Mesendoderm (in vitro differentiated cells): ENCODE measurements around the gene ABTB1.
"Not testable (repeated sequence)": the region's sequence is repeated elsewhere in the genome, so short reads cannot be mapped to it uniquely, and the experiment has no call there.

Experiments
- DNase-seq: peaks from one replicate; pipeline ENCODE4 v3.0.0; 2013
- H2AK5ac ChIP-seq: 2 replicates; pipeline ENCODE4 v1.6.1; 2013; ENCODE audit warnings: low read length, inconsistent platforms
- H2BK120ac ChIP-seq: 2 replicates; pipeline ENCODE4 v1.6.1; 2013; ENCODE audit warnings: low read depth, mild to moderate bottlenecking, low read length, moderate library complexity, mixed read lengths
- H2BK15ac ChIP-seq: replicated peaks from 2 replicates; pipeline ENCODE4 v1.6.1; 2013; ENCODE audit warnings: low read depth, mild to moderate bottlenecking, moderate library complexity
- H2BK5ac ChIP-seq: 2 replicates; pipeline ENCODE4 v1.6.1; 2013; ENCODE audit warnings: low read length, inconsistent platforms
- H3K18ac ChIP-seq: 2 replicates; pipeline ENCODE4 v1.6.1; 2013; ENCODE audit warnings: mild to moderate bottlenecking, low read length, mixed read lengths
- H3K23ac ChIP-seq: one replicate; pipeline ENCODE4 v1.6.1; 2013; ENCODE audit warnings: low read length
- H3K27ac ChIP-seq: 2 replicates; pipeline ENCODE4 v1.5.1; 2013; ENCODE audit warnings: low read depth, mild to moderate bottlenecking, inconsistent platforms, low read length, moderate library complexity
- H3K27me3 ChIP-seq: 2 replicates; pipeline ENCODE4 v1.6.1; 2013; ENCODE audit warnings: low read length, control low read depth, mild to moderate bottlenecking, inconsistent platforms; ENCODE audit not compliant: insufficient read depth, poor library complexity
- H3K36me3 ChIP-seq: 2 replicates; pipeline ENCODE4 v1.6.1; 2013; ENCODE audit warnings: low read length, inconsistent platforms; ENCODE audit not compliant: control insufficient read depth, insufficient read depth
- H3K4ac ChIP-seq: one replicate; pipeline ENCODE4 v1.6.1; 2013; ENCODE audit warnings: low read depth, mild to moderate bottlenecking, low read length, moderate library complexity
- H3K4me1 ChIP-seq: 2 replicates; pipeline ENCODE4 v1.6.1; 2013; ENCODE audit warnings: low read depth, low read length, inconsistent platforms; ENCODE audit not compliant: control insufficient read depth
- H3K4me2 ChIP-seq: 2 replicates; pipeline ENCODE4 v1.6.1; 2013; ENCODE audit warnings: low read length
- H3K4me3 ChIP-seq: 2 replicates; pipeline ENCODE4 v1.5.1; 2013; ENCODE audit warnings: mild to moderate bottlenecking, low read length
- H3K56ac ChIP-seq: one replicate; pipeline ENCODE4 v1.6.1; 2013; ENCODE audit warnings: low read length
- H3K79me1 ChIP-seq: 2 replicates; pipeline ENCODE4 v1.6.1; 2013; ENCODE audit warnings: low read length, inconsistent platforms
- H3K79me2 ChIP-seq: 2 replicates; pipeline ENCODE4 v1.6.1; 2013; ENCODE audit warnings: mild to moderate bottlenecking, low read length; ENCODE audit not compliant: control insufficient read depth, insufficient read depth
- H3K9ac ChIP-seq: 2 replicates; pipeline ENCODE4 v1.6.1; 2013; ENCODE audit warnings: low read length, inconsistent platforms
- H4K5ac ChIP-seq: one replicate; pipeline ENCODE4 v1.6.1; 2013; ENCODE audit warnings: low read length
- H4K8ac ChIP-seq: one replicate; pipeline ENCODE4 v1.6.1; 2013; ENCODE audit warnings: low read depth, mild to moderate bottlenecking, control low read depth, low read length, moderate library complexity
- WGBS: extraction: QIAGEN DNeasy Blood & Tissue Kit; methylation state at CpG from one replicate; pipeline ENCODE4 v1.1.7; 2013; ENCODE audit warnings: low lambda C conversion rate, missing lambda C conversion rate; ENCODE audit not compliant: insufficient coverage; ENCODE audit errors: extremely low coverage; 5-methylcytosine and 5-hydroxymethylcytosine counted together

ABTB1 gene

DNA sequence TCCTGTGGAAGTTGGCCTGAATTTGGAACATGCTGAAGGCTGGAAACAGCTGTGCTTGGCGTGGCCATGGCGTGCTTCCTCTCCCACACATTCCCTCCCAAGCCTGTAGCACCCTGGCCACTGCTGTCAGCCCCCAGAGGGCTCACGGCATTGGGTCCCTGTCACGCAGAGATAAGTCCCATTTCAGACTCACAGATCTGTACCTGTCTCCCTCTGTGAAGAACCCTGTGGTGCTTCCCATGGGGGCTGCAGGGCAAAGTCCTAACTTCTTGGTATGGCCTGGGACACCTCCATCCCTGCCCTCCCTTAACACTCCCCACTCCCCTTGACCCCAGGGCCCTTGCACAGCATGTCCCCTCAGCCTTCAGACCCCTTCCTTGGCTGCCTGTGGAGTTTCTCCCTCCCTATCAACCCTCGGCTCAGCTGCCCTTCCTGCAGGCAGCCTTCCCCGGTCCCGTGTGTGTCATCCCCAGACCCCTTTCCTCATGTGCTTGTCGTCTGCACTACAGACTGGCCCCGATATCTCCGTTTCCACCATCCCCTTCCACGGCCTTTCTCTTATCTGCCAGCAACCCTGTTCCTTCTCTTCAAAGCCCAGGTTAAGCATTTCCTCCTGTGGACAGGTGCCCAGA, 28.6 kb downstream of the ABTB1 start:
- H3K79me1 ChIP-seq, result no peaks in the 10 kb centered on the region
- no peaks in the 10 kb centered on the region for H3K4me1 ChIP-seq
- no peak overlapping the region for H4K5ac ChIP-seq
- no peak overlapping the region for H3K23ac ChIP-seq
- H2BK15ac ChIP-seq, result no peak overlapping the region
- no peaks in the 10 kb centered on the region for H3K79me2 ChIP-seq
- no peak overlapping the region for H3K4ac ChIP-seq
- H3K36me3 ChIP-seq, result no peaks in the 10 kb centered on the region
- H3K9ac ChIP-seq, result no peak overlapping the region
- no peak overlapping the region for H2BK5ac ChIP-seq
- no peak overlapping the region for H2AK5ac ChIP-seq
- no peak overlapping the region for H2BK120ac ChIP-seq
- DNase-seq, result no peak
- H3K18ac ChIP-seq, result no peak overlapping the region
- no peaks in the 10 kb centered on the region for H3K27me3 ChIP-seq
- no peak overlapping the region for H3K4me3 ChIP-seq
- no peak overlapping the region for H3K4me2 ChIP-seq
- H3K27ac ChIP-seq, result no peak overlapping the region
- no CpG with 5 or more reads among the region's 11 CpGs for WGBS
- H3K56ac ChIP-seq, result no peak overlapping the region
- no peak overlapping the region for H4K8ac ChIP-seq

DNA sequence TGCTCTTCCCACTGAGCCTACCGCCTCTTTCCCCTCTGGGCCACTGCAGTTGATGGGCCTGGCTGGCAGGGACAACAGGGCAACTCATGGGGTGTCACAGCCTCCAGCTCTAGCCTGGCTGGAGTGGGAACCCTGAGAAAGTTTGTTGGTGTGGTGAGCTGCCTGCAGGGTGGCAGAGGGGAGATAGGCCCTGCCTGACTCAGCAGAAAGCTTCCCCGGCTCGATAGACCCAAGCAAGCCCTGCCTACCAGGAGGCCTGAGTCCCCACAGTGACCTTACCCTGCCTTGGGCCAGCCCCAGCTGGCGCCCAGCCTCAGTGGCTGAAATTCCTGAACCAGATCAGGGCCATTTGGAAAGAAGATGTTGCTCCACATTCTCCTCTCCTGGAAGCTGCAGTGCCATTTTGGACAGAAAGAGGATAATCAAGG, 29.4 kb downstream of the ABTB1 start:
- Histone ChIP-seq H3K4ac (no peak overlapping the region), H4K5ac (no peak overlapping the region), H2BK120ac (no peak overlapping the region), H3K4me3 (no peak overlapping the region), H3K27ac (no peak overlapping the region), H3K79me1 (no peaks in the 10 kb centered on the region), H2BK15ac (no peak overlapping the region), H3K4me2 (no peak overlapping the region), H3K23ac (no peak overlapping the region), H3K36me3 (no peaks in the 10 kb centered on the region), H3K79me2 (no peaks in the 10 kb centered on the region), H3K18ac (no peak overlapping the region), H3K9ac (no peak overlapping the region), H2BK5ac (no peak overlapping the region), H3K4me1 (no peaks in the 10 kb centered on the region), H2AK5ac (no peak overlapping the region), H3K27me3 (no peaks in the 10 kb centered on the region), H4K8ac (no peak overlapping the region), H3K56ac (no peak overlapping the region)
- no peak for DNase-seq
- WGBS, result no CpG with 5 or more reads among the region's 4 CpGs

DNA sequence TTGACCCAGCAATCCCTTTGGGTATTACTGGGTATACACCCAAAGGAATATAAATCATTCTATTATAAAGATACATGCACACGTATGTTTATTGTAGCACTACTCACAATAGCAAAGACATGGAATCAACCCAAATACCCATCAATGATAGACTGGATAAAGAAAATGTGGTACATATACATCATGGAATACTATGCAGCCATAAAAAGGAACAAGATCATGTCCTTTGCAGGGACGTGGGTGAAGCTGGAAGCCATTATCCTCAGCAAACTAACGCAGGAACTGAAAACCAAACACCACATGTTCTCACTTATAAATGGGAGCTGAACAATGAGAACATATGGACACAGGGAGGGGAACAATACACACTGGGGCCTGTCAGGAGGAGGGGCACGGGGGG, 32.1 kb downstream of the ABTB1 start:
- not testable (repeated sequence) for H3K4me3 ChIP-seq, H2BK5ac ChIP-seq, H3K79me2 ChIP-seq, H3K56ac ChIP-seq, H2AK5ac ChIP-seq, H3K4me1 ChIP-seq, H3K4ac ChIP-seq, H3K27me3 ChIP-seq, H3K36me3 ChIP-seq, H3K18ac ChIP-seq, DNase-seq, H2BK15ac ChIP-seq, H3K9ac ChIP-seq, H3K27ac ChIP-seq, H2BK120ac ChIP-seq, H3K79me1 ChIP-seq, H4K8ac ChIP-seq, H3K23ac ChIP-seq, H3K4me2 ChIP-seq, H4K5ac ChIP-seq
- no CpG with 5 or more reads among the region's 4 CpGs for WGBS

DNA sequence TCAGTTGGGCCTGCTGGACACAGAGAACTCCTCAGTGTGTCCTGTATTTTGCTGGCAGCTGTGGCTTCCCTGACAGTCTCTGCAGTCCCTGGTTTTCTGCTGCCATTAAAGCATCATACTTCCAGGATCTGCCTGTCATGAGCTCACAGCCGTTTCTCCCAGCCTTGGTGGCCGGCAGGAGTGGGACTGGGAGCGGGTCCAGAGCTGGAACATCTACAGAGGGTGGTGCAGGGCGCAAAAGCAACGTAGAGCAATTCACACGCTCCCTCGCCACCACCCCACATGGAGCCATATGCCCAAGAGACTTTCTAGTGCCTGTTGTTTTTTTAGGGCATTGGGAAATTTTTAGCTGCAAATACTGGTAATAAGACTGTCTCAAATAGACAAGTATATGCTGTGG, 33.6 kb downstream of the ABTB1 start:
- Histone ChIP-seq H3K56ac (no peak overlapping the region), H3K4me2 (no peak overlapping the region), H4K5ac (no peak overlapping the region), H3K9ac (no peak overlapping the region), H3K27me3 (no peaks in the 10 kb centered on the region), H4K8ac (no peak overlapping the region), H2BK120ac (no peak overlapping the region), H3K4ac (no peak overlapping the region), H3K79me1 (no peaks in the 10 kb centered on the region), H3K18ac (no peak overlapping the region), H3K27ac (no peak overlapping the region), H3K36me3 (no peaks in the 10 kb centered on the region), H2BK15ac (no peak overlapping the region), H3K4me3 (no peak overlapping the region), H3K79me2 (no peaks in the 10 kb centered on the region), H3K23ac (no peak overlapping the region), H3K4me1 (peaks cover 2% of the 10 kb centered on the region), H2AK5ac (no peak overlapping the region), H2BK5ac (no peak overlapping the region)
- no peak for DNase-seq
- WGBS, result no CpG with 5 or more reads among the region's 7 CpGs

DNA sequence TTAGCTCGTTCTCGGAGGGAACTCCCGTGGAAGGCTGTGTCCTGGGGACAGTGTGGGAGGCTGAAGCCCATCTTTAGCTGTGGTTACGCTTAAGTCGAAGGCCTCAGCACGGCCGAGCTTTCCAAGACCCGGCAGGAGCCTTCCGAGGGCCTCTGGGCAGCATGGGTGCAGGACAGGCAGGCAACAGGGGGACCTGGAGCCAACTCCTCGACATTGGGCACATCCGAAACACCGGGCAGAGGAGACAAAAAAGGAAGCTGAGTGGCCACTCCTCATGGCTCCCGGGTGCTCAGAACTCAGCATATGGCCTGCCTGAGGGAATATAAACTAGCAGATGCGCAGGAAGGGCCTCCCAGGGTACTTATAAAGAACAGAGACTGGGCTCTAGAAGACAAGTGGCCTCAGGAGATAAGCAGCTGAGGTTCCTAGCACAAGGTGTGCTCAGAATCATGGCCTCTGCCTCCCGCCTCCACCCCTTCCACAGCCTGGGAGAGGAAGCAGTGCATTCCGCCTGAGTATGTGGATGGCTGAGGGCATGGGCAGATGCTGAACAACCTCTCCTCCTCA, 34.1 kb downstream of the ABTB1 start:
- no peak overlapping the region for H3K56ac ChIP-seq
- no peak overlapping the region for H2AK5ac ChIP-seq
- H3K4me2 ChIP-seq, result no peak overlapping the region
- no peak overlapping the region for H4K5ac ChIP-seq
- peaks cover 2% of the 10 kb centered on the region for H3K4me1 ChIP-seq
- no peak overlapping the region for H3K23ac ChIP-seq
- no peak overlapping the region for H3K27ac ChIP-seq
- DNase-seq, result no peak
- no CpG with 5 or more reads among the region's 16 CpGs for WGBS
- no peak overlapping the region for H4K8ac ChIP-seq
- no peaks in the 10 kb centered on the region for H3K79me2 ChIP-seq
- H3K4me3 ChIP-seq, result no peak overlapping the region
- H3K79me1 ChIP-seq, result no peaks in the 10 kb centered on the region
- no peaks in the 10 kb centered on the region for H3K36me3 ChIP-seq
- H2BK5ac ChIP-seq, result no peak overlapping the region
- no peak overlapping the region for H3K4ac ChIP-seq
- H3K9ac ChIP-seq, result no peak overlapping the region
- H3K27me3 ChIP-seq, result no peaks in the 10 kb centered on the region
- no peak overlapping the region for H2BK120ac ChIP-seq
- no peak overlapping the region for H2BK15ac ChIP-seq
- H3K18ac ChIP-seq, result no peak overlapping the region
